Colonic mucosa (tissue), 4 donors: ENCODE data around the gene ELOVL5. TPM values are rescaled to one million over a fixed set of nuclear protein-coding genes. Genes with fewer than 3 reads are reported as not detected.

ENCODE experiments used
- DNase-seq: peaks from one replicate; pipeline ENCODE4 v3.0.0-alpha.2; 2020
- H3K27ac ChIP-seq: fragments of 200-600 bp; one replicate; pipeline ENCODE4 v1.8.0; 2021
- H3K27me3 ChIP-seq: fragments of 200-600 bp; one replicate; pipeline ENCODE4 v1.8.0; 2021
- H3K36me3 ChIP-seq: fragments of 200-600 bp; one replicate; pipeline ENCODE4 v1.8.0; 2021
- H3K4me1 ChIP-seq: fragments of 200-600 bp; one replicate; pipeline ENCODE4 v1.8.0; 2021; ENCODE audit warnings: mild to moderate bottlenecking
- H3K4me3 ChIP-seq: fragments of 200-600 bp; one replicate; pipeline ENCODE4 v1.8.0; 2021
- H3K9ac ChIP-seq, 2 donors: one replicate each; pipeline ENCODE4 v1.7.0; 2013; ENCODE audit warnings: control low read depth in 2 of 2, low read depth in 2 of 2, low read length in 2 of 2
- H3K9me3 ChIP-seq: fragments of 200-600 bp; one replicate; pipeline ENCODE4 v1.8.0; 2021
- CTCF ChIP-seq: fragments of 200-600 bp; IDR thresholded peaks from one replicate; pipeline ENCODE4 v1.8.0; 2022; ENCODE audit warnings: antibody characterized with exemption, mild to moderate bottlenecking
- intact Hi-C: fragments of 100-400 bp; cut with DNase I; formaldehyde crosslinking; loops from one replicate; pipeline ENCODE4 v1.14.1; 2022
- total RNA-seq, 2 donors: library from RNA; stranded (reverse); fragmentation: NEBNext Ultra II Directional in 1 of 2; extraction: Animal tissue kit (Norgen Biotek cat#: 25700) in 1 of 2; gene quantifications; one replicate each; pipeline ENCODE4 v1.2.1, GENCODE V29; 2021
- donor health status: healthy.
- donor health status: DM: no; HTN: no; CAD: no.
- donor health status: DM: no; HTN: no; CAD: no.

ELOVL5 gene
- total RNA-seq, 2 donors from 2014 or later = 17.5 to 34.9 TPM

DNA sequence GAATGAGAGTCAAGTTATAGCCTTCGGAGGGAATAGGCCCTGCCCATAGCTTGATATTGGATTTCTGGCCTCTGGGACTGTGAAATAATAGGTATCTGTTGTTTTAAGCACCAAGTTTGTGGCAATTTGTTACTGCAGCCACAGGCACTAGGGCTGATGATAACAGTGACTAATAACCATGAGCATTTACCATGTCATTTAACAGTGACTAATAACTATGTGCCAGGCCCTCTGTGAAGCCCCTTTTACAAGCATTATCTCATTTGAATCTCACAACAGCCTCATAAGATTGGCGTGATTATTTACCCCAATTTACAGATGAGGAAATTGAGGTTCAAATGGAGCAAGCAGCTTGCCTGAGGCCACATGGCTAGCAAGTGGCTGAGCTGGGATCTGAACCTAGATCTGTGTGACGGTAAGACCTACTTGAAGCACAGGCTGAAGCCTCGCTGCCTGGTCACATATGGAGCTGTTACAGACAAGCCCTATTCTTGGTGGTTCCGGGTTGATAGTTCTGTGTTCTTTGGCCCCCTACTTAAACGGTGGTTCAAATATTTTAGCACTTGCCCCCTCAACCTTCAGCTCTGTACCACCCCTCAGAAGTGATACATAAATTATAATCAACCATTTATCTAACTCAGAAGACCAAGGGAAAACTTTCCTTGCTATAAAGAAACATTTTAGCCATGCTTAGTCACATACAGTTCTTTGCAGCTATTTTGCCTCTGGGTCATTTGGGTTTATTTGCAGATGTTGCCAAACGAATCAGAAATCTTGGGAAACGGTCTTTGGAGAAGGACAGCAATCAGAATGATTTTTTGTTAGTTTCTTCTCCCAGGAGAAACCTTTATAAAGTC, 98.3 kb downstream of the ELOVL5 start:
- H3K4me3 ChIP-seq = no peak overlapping the region
- no peaks in the 10 kb centered on the region for H3K36me3 ChIP-seq
- intact Hi-C loops = no loop called here
- no peak for DNase-seq
- no peak overlapping the region for H3K27ac ChIP-seq
- no peaks in the 10 kb centered on the region for H3K4me1 ChIP-seq
- no peaks in the 10 kb centered on the region for H3K27me3 ChIP-seq
- H3K9me3 ChIP-seq = no peaks in the 10 kb centered on the region
- TF ChIP-seq CTCF = no peak
- no peak overlapping the region for H3K9ac ChIP-seq

- DNase-seq = no peak
- intact Hi-C loops = no loop called here
- Histone ChIP-seq H3K27me3 (no peaks in the 10 kb centered on the region), H3K4me3 (no peak overlapping the region), H3K9me3 (no peaks in the 10 kb centered on the region), H3K36me3 (no peaks in the 10 kb centered on the region), H3K27ac (no peak overlapping the region), H3K4me1 (no peaks in the 10 kb centered on the region), H3K9ac (no peak overlapping the region)
- no peak for TF ChIP-seq CTCF
Measured at GRCh38 chr6:53246924-53247323, 101.8 kb downstream of the ELOVL5 start.

GRCh38 chr6:53244958-53245357, 103.8 kb downstream of the ELOVL5 start:
- Histone ChIP-seq H3K4me1 (no peaks in the 10 kb centered on the region), H3K36me3 (no peaks in the 10 kb centered on the region), H3K4me3 (no peak overlapping the region), H3K27me3 (no peaks in the 10 kb centered on the region), H3K9me3 (no peaks in the 10 kb centered on the region), H3K9ac (no peak overlapping the region), H3K27ac (no peak overlapping the region)
- TF ChIP-seq CTCF = no peak
- intact Hi-C loops = no loop called here
- no peak for DNase-seq

GRCh38 chr6:53244399-53244931, 104.3 kb downstream of the ELOVL5 start:
- intact Hi-C loops = no loop called here
- TF ChIP-seq CTCF = no peak
- Histone ChIP-seq H3K4me3 (no peak overlapping the region), H3K9ac (no peak overlapping the region), H3K27ac (no peak overlapping the region), H3K36me3 (no peaks in the 10 kb centered on the region), H3K9me3 (no peaks in the 10 kb centered on the region), H3K27me3 (no peaks in the 10 kb centered on the region), H3K4me1 (no peaks in the 10 kb centered on the region)
- DNase-seq = no peak

- H3K9me3 ChIP-seq = no peaks in the 10 kb centered on the region
- no peak overlapping the region for H3K4me3 ChIP-seq
- no peak overlapping the region for H3K27ac ChIP-seq
- H3K27me3 ChIP-seq = no peaks in the 10 kb centered on the region
- no peaks in the 10 kb centered on the region for H3K4me1 ChIP-seq
- intact Hi-C loops = no loop called here
- H3K36me3 ChIP-seq = no peaks in the 10 kb centered on the region
- TF ChIP-seq CTCF = no peak
- H3K9ac ChIP-seq = no peak overlapping the region
- DNase-seq = no peak
Measured at GRCh38 chr6:53241938-53242337, 106.8 kb downstream of the ELOVL5 start.
